Prostate gland (tissue), 2 donors: ENCODE results near the gene ALDH18A1.

Experiments
- CTCF ChIP-seq, 4 experiments: fragments of 200-600 bp in 2 of 4; fragments of 450-650 bp in 2 of 4; sonication (generic) in 2 of 4; IDR thresholded peaks; 1 replicate in 3 of 4; 2 replicates in 1 of 4; pipeline ENCODE4 v1.5.1; 2016 to 2019; ENCODE audit warnings: antibody characterized with exemption in 4 of 4, mild to moderate bottlenecking in 2 of 4, moderate library complexity in 2 of 4
- POLR2A ChIP-seq: fragments of 450-650 bp; IDR thresholded peaks from one replicate; pipeline ENCODE4 v1.6.1; 2016; ENCODE audit warnings: antibody characterized with exemption, mild to moderate bottlenecking
- POLR2AphosphoS5 ChIP-seq: sonication (generic); formaldehyde crosslinking; IDR thresholded peaks from one replicate; pipeline ENCODE4 v1.6.1; 2017; ENCODE audit warnings: antibody characterized with exemption

- TF ChIP-seq POLR2AphosphoS5 (no peak), CTCF (IDR thresholded peaks at IDR 0.05) (no peak), POLR2A (no peak)
Observed at GRCh38 chr10:95640891-95641315, 15.6 kb downstream of the ALDH18A1 start.
